HS-27A (cell line): ENCODE results near the gene NOVA2.

Experiments used
- DNase-seq: peaks from one replicate; pipeline ENCODE4 v3.0.0-alpha.2; 2012; ENCODE audit warnings: low read depth, missing footprints

Gene NOVA2

DNA sequence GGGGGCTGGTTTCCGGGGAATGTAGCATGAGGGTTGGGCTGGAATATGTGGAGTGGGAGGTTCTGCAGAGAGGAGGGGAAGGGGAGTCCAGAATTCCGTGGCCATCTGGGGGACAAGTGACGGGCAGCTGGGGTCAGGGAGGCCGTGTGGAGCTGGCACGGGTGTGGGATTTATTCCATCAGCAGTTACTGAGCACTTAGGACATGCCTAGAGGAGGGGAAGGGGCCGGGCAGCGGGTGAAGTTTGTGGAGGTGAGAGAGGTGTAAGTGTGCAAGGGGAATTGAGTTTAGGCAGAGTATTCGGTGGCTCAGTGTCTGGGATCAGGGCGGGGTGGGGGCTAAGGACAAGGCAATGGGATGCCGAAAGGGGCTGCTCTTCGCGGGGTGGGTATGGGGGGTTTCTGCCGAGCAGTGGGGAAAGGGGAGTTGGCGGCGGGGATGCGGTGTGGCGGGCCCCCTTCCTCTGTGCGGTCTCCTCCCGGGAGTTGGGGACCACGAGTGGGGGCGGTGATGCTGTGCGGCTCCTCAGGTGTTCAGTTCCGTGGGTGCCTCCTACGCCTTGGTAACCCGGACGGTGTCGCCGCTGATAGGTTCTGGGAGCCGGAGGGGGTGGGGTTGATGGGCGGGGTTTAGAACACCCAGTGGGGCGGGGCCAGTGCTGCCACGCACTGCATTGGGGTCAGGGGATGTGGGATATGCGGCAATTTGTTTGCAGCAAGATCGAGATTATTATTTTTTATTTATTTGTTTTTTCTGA, 27.0 kb upstream of the NOVA2 start:
- DNase-seq: no peak

- DNase-seq: no peak
These were observed 26.0 kb upstream of the NOVA2 start for GRCh38 chr19:45999653-46000121.

DNA sequence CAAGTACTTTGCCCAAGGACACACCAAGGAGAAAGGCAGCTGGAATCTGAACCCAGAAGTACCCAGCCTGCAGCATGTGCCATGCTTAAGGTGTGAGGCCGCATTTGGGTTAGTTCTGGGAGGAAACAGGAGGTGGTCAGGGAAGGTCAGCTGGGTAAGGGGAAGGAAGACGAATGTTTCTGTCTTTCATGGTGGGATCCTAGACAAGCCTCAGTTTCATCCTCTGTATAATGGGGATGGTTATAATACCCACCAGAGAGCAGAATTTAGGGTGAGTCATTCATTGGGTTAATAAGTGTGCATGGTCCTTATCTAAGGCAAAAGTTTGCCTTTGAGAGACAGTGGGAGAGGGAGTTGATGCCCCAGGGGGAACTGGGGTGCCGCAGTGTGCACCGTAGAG, 25.2 kb upstream of the NOVA2 start:
- DNase-seq: no peak

GRCh38 chr19:45996933-45997332, 23.3 kb upstream of the NOVA2 start:
- no peak for DNase-seq

DNA sequence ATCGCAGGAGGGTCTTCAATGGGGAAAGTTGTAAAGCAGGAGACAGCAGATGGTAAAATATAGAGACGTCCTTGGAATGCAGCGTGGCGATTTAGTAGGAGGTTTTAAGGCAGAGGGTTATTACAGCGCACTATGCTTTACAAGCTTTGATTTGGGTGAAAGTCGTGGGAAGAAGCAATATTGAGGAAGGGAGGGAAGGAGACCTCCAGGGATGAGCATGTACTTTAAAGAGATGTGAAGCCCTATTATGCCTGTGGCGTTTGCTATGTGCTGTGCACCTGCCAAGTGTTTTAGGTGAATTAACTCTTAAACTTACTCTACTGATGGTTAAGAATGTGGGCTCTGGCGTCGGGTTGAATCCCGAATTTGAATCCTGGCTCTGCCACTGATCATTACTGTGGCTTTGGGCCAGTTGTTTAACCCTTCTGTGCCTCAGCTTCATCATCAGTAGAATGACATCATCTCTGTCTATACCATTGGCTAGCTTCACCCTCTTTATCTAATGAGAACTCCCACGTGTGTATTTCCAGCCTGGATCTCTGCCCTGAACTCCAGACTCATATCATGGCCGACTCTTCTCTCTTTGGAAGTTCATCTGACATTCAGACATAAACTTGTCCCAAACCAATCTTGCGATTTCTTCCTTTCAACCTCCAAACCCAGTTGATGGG, 22.2 kb upstream of the NOVA2 start:
- no peak for DNase-seq

- peak; percentile 100 for DNase-seq
These were observed 21.5 kb upstream of the NOVA2 start, which contains the start of gene CCDC61 for GRCh38 chr19:45994998-45995714. Gene CCDC61 (plus strand): TSS chr19:45995467. CDS start chr19:46003019, 7,552 bp downstream.

GRCh38 chr19:45994456-45994997, 20.9 kb upstream of the NOVA2 start:
- no peak for DNase-seq

- no peak for DNase-seq
These were observed 16.6 kb upstream of the NOVA2 start for GRCh38 chr19:45990113-45990728.

GRCh38 chr19:45985321-45985720, 11.7 kb upstream of the NOVA2 start:
- no peak for DNase-seq

DNA sequence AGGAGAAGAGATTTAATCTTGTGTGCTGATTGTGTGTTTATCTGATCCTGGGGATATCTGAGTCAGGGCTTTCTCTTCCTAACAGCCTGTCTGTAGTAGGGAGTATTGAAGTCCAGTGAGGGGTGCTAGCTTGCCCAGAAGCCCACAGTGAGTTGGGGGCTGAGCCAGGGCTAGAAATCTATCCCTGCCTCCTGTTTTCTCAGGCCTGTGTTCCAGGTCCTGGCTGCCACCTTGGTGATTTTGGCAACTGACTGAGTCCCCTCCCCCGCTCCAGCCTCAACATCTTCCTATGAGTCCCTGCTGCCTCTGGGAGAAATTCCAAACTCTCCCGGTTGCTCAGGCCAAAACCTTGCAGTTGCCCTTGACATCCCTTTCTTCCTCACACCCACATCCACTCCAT, 7.7 kb upstream of the NOVA2 start:
- no peak for DNase-seq

GRCh38 chr19:45978156-45978555, 4.5 kb upstream of the NOVA2 start:
- no peak for DNase-seq

DNA sequence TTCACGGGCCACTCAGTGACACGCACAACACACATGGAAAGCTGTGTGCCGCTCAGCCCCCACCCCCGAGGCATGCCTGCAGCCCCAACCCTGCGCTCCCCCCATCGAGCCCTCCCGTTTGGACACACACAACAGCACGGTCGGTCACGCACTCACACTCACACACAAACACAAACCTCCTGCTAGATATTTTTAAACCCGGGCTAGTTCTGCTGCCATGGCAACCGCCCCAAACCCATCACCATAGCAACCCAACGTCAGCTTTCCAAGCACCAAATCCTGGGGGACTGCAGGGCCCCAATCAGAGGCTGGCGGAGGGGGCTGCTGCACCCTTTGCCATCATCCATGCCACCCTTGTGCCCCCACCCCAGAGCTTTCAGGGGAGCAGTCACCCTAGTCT, 2.5 kb upstream of the NOVA2 start:
- no peak for DNase-seq

DNA sequence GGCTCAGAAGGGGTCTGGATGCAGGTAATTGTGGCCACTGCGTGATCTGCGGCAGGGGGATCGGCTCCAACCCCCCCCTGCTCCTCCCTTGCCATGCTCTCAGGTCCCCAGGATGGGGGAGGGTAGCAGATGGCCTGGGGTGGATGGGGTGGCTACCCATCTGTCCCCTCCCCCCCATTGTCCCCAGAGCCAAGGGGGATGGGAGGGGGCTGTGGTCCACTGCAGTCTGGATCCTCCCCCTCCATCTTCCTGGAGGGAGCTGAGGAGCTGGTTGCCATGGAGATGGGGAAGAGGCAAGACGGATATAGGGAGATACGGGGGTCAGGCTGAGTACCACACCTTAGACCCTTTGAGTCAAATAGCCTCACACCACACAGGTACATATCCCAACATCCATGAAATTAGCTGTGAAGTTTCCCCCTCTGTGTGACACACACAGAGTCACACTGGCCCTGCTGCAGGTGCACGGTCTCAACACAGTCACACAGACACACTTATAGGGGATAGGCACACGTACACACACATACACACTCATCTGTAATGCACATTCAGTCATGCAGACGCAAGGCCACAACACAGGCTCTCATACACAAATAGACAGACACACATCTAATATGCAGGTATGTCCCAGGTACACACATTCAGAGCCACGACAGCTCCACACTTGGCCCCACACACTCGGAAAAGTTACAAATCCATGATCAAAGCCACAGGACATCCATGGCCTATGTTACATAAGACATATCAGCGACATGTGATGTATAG, 1.8 kb upstream of the NOVA2 start:
- DNase-seq: no peak

GRCh38 chr19:45972947-45973540, 621 bp downstream of the NOVA2 start:
- DNase-seq: no peak

- no peak for DNase-seq
These were observed 1.4 kb downstream of the NOVA2 start for GRCh38 chr19:45972081-45972946.

- no peak for DNase-seq
These were observed 2.3 kb downstream of the NOVA2 start for GRCh38 chr19:45971260-45971902.

DNA sequence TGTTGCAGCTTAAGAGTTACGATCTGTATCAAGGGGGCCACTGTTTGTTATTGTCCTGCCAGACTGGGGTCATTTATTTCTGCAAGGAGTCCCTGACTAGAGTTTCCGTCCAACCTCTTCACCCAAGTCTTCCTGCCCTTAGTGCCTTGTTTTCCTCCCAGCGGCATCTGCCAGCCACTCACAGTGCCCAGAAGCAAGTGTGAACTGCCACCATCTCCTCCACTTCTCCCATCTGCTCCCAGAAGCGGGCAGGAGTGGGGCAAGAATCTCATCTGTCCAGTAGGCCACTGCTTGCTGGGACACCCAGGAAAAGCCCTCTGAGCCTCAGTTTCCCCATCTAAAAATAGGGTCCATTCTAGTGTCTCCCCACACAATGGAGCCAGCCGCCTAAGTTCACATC, 4.0 kb downstream of the NOVA2 start:
- DNase-seq: no peak

DNA sequence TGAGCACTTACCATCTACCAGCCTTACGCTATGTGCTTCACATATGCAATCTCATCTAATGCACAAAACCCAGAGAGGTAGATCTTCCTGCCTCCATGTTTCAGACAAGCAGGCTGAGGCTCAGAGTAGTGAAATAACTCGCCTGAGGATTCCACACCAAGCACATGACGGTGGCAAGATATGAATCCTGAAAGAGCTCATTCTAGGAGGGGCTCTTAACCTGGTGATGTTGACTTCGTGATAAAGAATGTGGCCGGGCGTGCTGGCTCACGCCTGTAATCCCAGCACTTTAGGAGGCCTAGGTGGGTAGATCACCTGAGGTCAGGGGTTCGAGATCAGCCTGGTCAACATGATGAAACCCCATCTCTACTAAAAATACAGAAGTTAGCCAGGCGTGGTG, 5.0 kb downstream of the NOVA2 start:
- DNase-seq: no peak

DNA sequence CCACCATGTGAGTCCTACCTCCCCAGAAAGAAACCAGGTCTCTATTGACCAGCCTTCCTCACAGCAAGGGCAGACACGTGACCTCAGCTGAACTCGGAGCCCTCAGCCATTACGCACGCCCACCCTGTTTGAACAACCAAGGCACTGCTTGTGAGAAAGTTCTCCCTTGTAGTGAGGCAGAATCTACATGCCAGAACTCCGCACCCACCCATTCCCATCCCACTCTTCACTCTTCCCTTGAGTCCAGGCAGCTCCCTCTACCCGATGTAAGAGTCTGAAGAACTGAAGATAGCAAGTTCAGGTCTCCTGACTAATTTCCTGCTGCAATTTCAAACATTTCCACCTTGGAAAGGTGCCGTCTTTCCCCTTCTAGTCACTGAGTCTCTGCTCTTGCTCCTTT, 6.4 kb downstream of the NOVA2 start:
- no peak for DNase-seq
